GM23338 (cell line): ENCODE results near the gene DNAJC1.

ENCODE experiments used
- CREB1 ChIP-seq: fragments of 250-450 bp; sonication (Bioruptor Pico); IDR thresholded peaks from 2 replicates; pipeline ENCODE4 v1.5.0; 2020; ENCODE audit warnings: low read depth, mild to moderate bottlenecking, moderate library complexity
- EZH2 ChIP-seq: fragments of 200-600 bp; sonication (generic); IDR thresholded peaks from one replicate; pipeline ENCODE4 v1.8.0; 2017; ENCODE audit warnings: antibody characterized with exemption, mild to moderate bottlenecking, low read depth; ENCODE audit not compliant: unreplicated experiment
- POLR2AphosphoS5 ChIP-seq: IDR thresholded peaks from 2 replicates; pipeline ENCODE4 v1.6.1; 2016; ENCODE audit warnings: antibody characterized with exemption, low read depth
- ZNF114 ChIP-seq: fragments of 250-450 bp; sonication (Bioruptor Pico); IDR thresholded peaks from 2 replicates; pipeline ENCODE4 v1.5.0; 2020; ENCODE audit warnings: mild to moderate bottlenecking, moderate library complexity
- TF ChIP-seq, protein P1 (sequence below), 2 experiments: fragments of 200-600 bp in 1 of 2; sonication (generic) in 1 of 2; conservative IDR thresholded peaks; 2 replicates each; pipeline versions ENCODE4 v1.5.1 to v1.6.1; 2016 to 2017; ENCODE audit warnings: antibody characterized with exemption in 2 of 2, low read depth in 2 of 2, mild to moderate bottlenecking in 2 of 2, moderate library complexity in 1 of 2
- TF ChIP-seq, protein P2 (sequence below): IDR thresholded peaks from one replicate; pipeline ENCODE4 v1.6.1; 2018; ENCODE audit warnings: antibody characterized with exemption; ENCODE audit not compliant: unreplicated experiment

DNA sequence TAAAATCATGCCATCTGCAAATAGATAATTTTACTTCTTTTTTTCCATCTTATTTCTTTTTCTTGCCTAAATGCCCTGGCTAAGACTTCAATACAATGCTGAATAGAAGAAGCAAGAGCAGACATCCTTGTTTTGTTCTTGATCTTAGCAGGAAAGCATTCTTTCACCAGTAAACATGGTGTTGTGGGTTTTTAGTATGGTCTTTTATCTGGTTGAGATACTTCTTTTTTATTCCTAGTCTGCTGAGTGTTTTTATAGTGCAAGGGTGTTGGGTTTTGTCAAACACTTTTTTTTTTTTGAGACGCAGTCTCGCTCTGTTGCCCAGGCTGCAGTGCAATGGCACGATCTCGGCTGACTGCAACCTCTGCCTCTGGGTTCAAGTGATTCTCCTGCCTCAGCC, 232.3 kb downstream of the DNAJC1 start:
- TF ChIP-seq ZNF114 (CRISPR knock-in tag) (no peak), POLR2AphosphoS5 (no peak), CREB1 (CRISPR knock-in tag) (no peak), EZH2 (no peak)
- TF ChIP-seq, protein P1, sequence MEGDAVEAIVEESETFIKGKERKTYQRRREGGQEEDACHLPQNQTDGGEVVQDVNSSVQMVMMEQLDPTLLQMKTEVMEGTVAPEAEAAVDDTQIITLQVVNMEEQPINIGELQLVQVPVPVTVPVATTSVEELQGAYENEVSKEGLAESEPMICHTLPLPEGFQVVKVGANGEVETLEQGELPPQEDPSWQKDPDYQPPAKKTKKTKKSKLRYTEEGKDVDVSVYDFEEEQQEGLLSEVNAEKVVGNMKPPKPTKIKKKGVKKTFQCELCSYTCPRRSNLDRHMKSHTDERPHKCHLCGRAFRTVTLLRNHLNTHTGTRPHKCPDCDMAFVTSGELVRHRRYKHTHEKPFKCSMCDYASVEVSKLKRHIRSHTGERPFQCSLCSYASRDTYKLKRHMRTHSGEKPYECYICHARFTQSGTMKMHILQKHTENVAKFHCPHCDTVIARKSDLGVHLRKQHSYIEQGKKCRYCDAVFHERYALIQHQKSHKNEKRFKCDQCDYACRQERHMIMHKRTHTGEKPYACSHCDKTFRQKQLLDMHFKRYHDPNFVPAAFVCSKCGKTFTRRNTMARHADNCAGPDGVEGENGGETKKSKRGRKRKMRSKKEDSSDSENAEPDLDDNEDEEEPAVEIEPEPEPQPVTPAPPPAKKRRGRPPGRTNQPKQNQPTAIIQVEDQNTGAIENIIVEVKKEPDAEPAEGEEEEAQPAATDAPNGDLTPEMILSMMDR (conservative IDR thresholded peaks at IDR 0.05; ENCODE audit: low read depth in 2 of 2) = no peak
- TF ChIP-seq, protein P2, sequence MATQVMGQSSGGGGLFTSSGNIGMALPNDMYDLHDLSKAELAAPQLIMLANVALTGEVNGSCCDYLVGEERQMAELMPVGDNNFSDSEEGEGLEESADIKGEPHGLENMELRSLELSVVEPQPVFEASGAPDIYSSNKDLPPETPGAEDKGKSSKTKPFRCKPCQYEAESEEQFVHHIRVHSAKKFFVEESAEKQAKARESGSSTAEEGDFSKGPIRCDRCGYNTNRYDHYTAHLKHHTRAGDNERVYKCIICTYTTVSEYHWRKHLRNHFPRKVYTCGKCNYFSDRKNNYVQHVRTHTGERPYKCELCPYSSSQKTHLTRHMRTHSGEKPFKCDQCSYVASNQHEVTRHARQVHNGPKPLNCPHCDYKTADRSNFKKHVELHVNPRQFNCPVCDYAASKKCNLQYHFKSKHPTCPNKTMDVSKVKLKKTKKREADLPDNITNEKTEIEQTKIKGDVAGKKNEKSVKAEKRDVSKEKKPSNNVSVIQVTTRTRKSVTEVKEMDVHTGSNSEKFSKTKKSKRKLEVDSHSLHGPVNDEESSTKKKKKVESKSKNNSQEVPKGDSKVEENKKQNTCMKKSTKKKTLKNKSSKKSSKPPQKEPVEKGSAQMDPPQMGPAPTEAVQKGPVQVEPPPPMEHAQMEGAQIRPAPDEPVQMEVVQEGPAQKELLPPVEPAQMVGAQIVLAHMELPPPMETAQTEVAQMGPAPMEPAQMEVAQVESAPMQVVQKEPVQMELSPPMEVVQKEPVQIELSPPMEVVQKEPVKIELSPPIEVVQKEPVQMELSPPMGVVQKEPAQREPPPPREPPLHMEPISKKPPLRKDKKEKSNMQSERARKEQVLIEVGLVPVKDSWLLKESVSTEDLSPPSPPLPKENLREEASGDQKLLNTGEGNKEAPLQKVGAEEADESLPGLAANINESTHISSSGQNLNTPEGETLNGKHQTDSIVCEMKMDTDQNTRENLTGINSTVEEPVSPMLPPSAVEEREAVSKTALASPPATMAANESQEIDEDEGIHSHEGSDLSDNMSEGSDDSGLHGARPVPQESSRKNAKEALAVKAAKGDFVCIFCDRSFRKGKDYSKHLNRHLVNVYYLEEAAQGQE = no peak
